Keratinocyte (primary cell): ENCODE measurements around the gene TRABD2B. TPM values are rescaled to one million over a fixed set of nuclear protein-coding genes. Genes with fewer than 3 reads are reported as not detected.

Experiments
- DNase-seq: peaks from one replicate; pipeline ENCODE4 v3.0.0-alpha.2; 2011; ENCODE audit warnings: low read depth, missing footprints, low spot score
- FAIRE-seq: peaks from 2 replicates; lab custom pipeline; 2011; peaks lifted over from hg19 to GRCh38; lab: Jason Lieb, UNC
- H2AFZ ChIP-seq: 2 replicates; pipeline ENCODE4 v1.6.0; 2012; ENCODE audit warnings: low read length, control low read depth, inconsistent platforms; ENCODE audit not compliant: control insufficient read depth
- H3K27ac ChIP-seq: 2 replicates; pipeline ENCODE4 v1.5.1; 2011; ENCODE audit warnings: low read length; ENCODE audit not compliant: control insufficient read depth, insufficient read depth
- H3K27me3 ChIP-seq: 3 replicates; pipeline ENCODE4 v1.6.0; 2011; ENCODE audit warnings: low read length; ENCODE audit not compliant: control insufficient read depth, insufficient read depth; ENCODE audit errors: extremely low read depth
- H3K36me3 ChIP-seq, 2 experiments: 2 replicates in 1 of 2; 3 replicates in 1 of 2; pipeline ENCODE4 v1.5.1; 2011; ENCODE audit warnings: low read length in 2 of 2, mild to moderate bottlenecking in 1 of 2; ENCODE audit not compliant: control insufficient read depth in 2 of 2, insufficient read depth in 2 of 2; ENCODE audit errors: extremely low read depth in 1 of 2
- H3K4me1 ChIP-seq: 3 replicates; pipeline ENCODE4 v1.5.1; 2011; ENCODE audit warnings: low read length; ENCODE audit not compliant: control insufficient read depth, insufficient read depth; ENCODE audit errors: extremely low read depth
- H3K4me2 ChIP-seq: 3 replicates; pipeline ENCODE4 v1.6.0; 2011; ENCODE audit warnings: low read depth, low read length; ENCODE audit not compliant: control insufficient read depth, insufficient read depth; ENCODE audit errors: extremely low read depth
- H3K4me3 ChIP-seq, 3 experiments: fragments of 200-600 bp in 1 of 3; sonication (generic) in 1 of 3; 2 replicates in 2 of 3; 3 replicates in 1 of 3; pipeline ENCODE4 v1.5.1; 2011 to 2016; ENCODE audit warnings: low read length in 3 of 3, mild to moderate bottlenecking in 3 of 3, control low read depth in 2 of 3, inconsistent platforms in 1 of 3, low read depth in 1 of 3, mixed read lengths in 1 of 3, mixed run types in 1 of 3, moderate library complexity in 1 of 3; ENCODE audit not compliant: control insufficient read depth in 2 of 3, insufficient read depth in 2 of 3; ENCODE audit errors: extremely low read depth in 1 of 3
- H3K79me2 ChIP-seq: 2 replicates; pipeline ENCODE4 v1.6.0; 2012; ENCODE audit warnings: low read length; ENCODE audit not compliant: control insufficient read depth, insufficient read depth
- H3K9ac ChIP-seq: 3 replicates; pipeline ENCODE4 v1.6.0; 2011; ENCODE audit warnings: low read length; ENCODE audit not compliant: control insufficient read depth, insufficient read depth; ENCODE audit errors: extremely low read depth
- H3K9me1 ChIP-seq: 3 replicates; pipeline ENCODE4 v1.6.0; 2011; ENCODE audit warnings: low read length; ENCODE audit not compliant: control insufficient read depth, insufficient read depth; ENCODE audit errors: extremely low read depth
- H3K9me3 ChIP-seq: 2 replicates; pipeline ENCODE4 v1.5.1; 2012; ENCODE audit warnings: low read depth, low read length; ENCODE audit not compliant: control insufficient read depth
- H4K20me1 ChIP-seq: 3 replicates; pipeline ENCODE4 v1.6.0; 2011; ENCODE audit warnings: low read length; ENCODE audit not compliant: control insufficient read depth, insufficient read depth; ENCODE audit errors: extremely low read depth
- CTCF ChIP-seq, 3 experiments: IDR thresholded peaks in 1 of 3; conservative IDR thresholded peaks in 1 of 3; optimal IDR thresholded peaks in 1 of 3; 2 replicates in 2 of 3; 3 replicates in 1 of 3; pipeline versions ENCODE3 to v1.5.1; 2011; ENCODE audit warnings: low read length in 3 of 3, mild to moderate bottlenecking in 3 of 3, moderate library complexity in 2 of 3, control low read depth in 1 of 3, inconsistent platforms in 1 of 3; ENCODE audit not compliant: insufficient read depth in 2 of 3; ENCODE audit errors: extremely low read depth in 1 of 3
- EZH2 ChIP-seq: IDR thresholded peaks from one replicate; pipeline ENCODE4 v1.6.1; 2012; ENCODE audit warnings: inconsistent platforms, mild to moderate bottlenecking, low read length, moderate library complexity
- dilution Hi-C: fragments of 300-500 bp; cut with MboI; formaldehyde crosslinking; loops from one replicate; pipeline ENCODE4 v1.7.0; 2020; ENCODE audit warnings: low sequenced_read_pairs; ENCODE audit not compliant: extremely low pct_ligation_motif_present
- polyA plus RNA-seq, 5 experiments: library from polyadenylated mRNA; depleted of rRNA in 3 of 5; stranded (reverse) in 3 of 5; stranded (forward) in 1 of 5; unstranded in 1 of 5; fragments of >200 nt; gene quantifications; 1 replicate in 1 of 5; 2 replicates in 3 of 5; 3 replicates in 1 of 5; pipeline versions ENCODE4 v1.2.1 to v1.2.3, GENCODE V29; 2011 to 2012; ENCODE audit warnings: missing spikeins in 2 of 5, low read depth in 1 of 5, low replicate concordance in 1 of 5

The TRABD2B gene
- polyA plus RNA-seq, 1 donor (not counting 4 experiments of a cell fraction or from before 2014, with no cell fraction given): 0.13 TPM

DNA sequence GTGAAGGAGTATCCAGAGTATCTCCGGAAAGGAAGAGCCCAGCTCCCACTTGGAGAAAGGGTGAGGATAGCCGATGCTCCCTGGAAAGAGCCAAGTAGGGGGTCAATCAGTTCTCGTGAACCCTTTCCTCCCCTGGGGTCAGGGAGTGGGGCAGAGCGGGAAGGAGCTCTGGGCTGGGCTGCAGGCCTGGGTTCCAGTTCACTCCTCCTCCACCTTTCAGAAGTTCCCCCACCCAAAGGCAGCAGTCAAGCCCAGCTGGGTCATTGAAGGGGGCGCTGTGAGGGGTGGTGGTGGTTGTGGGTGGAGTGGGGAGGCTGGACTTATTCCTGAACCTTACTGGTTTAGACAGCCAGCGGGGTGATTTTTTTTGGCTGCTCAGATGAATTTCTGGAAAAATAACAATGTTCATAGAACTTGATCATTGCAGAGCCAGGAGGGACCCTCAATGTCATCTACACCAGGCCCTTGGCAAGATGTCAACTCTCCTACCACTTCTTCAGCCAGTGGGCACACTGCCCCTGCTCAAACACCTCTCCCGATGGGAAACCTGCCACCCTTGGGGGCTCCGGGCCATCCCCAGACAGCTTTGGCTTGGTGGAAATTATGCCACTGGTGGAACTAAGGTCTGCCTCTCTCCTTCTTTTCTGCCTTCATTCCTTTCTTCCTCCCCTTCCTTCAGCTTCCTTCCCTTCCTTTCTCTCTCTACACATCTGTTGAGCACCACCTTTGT, 235.8 kb downstream of the TRABD2B start:
- Histone ChIP-seq H3K79me2 (no peaks in the 10 kb centered on the region), H3K9me3 (no peaks in the 10 kb centered on the region), H4K20me1 (no peaks in the 10 kb centered on the region), H3K36me3 (no peaks in the 10 kb centered on the region), H3K27me3 (peaks cover 4% of the 10 kb centered on the region), H3K9me1 (peaks cover 2% of the 10 kb centered on the region), H3K4me1 (peaks cover 15% of the 10 kb centered on the region), H3K27ac (no peak overlapping the region), H2AFZ (no peak overlapping the region), H3K9ac (no peak overlapping the region), H3K4me2 (no peak overlapping the region), H3K4me3 (no peak overlapping the region)
- dilution Hi-C loops: no loop called here
- DNase-seq (no peak), FAIRE-seq (no peak)
- TF ChIP-seq CTCF (optimal IDR thresholded peaks at IDR 0.05 in 1 of 3, IDR thresholded peaks at IDR 0.05 in 1 of 3, conservative IDR thresholded peaks at IDR 0.05 in 1 of 3; ENCODE audit: extremely low read depth in 1 of 3, insufficient read depth in 2 of 3, low read length in 3 of 3) (no peak), EZH2 (no peak)

DNA sequence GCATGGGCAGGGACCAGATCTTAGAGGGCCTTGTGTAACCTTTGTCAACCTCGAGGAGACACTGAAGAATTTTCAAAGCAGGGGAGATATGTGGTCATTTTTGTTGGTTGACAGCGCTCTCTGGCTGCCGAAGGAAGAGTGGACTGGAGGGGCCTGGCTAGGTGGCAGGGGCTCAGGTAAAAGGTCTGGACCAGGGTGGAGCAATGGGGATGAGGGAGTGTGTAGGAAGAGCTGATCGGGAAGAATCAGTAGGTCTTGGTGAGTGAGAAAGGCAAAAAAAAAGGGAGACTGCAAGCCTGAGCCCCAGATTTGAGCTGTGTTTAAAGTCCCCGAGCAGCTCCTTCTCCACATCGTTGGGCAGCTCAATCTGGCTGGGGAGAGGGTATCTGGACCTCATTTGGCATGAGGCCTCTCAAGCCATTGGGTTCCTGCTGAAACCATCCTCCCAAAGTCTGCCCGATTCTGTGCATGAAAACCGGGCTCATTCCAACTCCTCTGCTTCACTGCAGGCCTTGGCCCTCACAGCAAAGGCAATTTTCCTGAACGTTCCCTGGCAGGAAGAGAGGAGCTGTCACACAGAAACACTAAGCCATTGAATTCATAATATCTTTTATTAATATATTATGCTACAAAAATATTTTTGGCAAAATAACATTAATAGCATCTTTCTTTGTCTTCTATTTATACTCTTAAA, 237.1 kb downstream of the TRABD2B start:
- H2AFZ ChIP-seq: no peak overlapping the region

More for the DNA sequence above, 237.1 kb downstream of the TRABD2B start:
- FAIRE-seq (no peak), DNase-seq (no peak)
- H3K79me2 ChIP-seq: no peaks in the 10 kb centered on the region
- no peak overlapping the region for H3K9ac ChIP-seq
- H3K27ac ChIP-seq: no peak overlapping the region
- H3K4me3 ChIP-seq: no peak overlapping the region
- no peaks in the 10 kb centered on the region for H3K36me3 ChIP-seq
- no peaks in the 10 kb centered on the region for H3K9me3 ChIP-seq
- peaks cover 2% of the 10 kb centered on the region for H3K9me1 ChIP-seq
- TF ChIP-seq CTCF (optimal IDR thresholded peaks at IDR 0.05 in 1 of 3, IDR thresholded peaks at IDR 0.05 in 1 of 3, conservative IDR thresholded peaks at IDR 0.05 in 1 of 3; ENCODE audit: extremely low read depth in 1 of 3, insufficient read depth in 2 of 3, low read length in 3 of 3) (no peak), EZH2 (no peak)
- H4K20me1 ChIP-seq: no peaks in the 10 kb centered on the region
- no peak overlapping the region for H3K4me2 ChIP-seq
- peaks cover 15% of the 10 kb centered on the region for H3K4me1 ChIP-seq
- dilution Hi-C loops: no loop called here
- peaks cover 4% of the 10 kb centered on the region for H3K27me3 ChIP-seq
